K562 (cell line): ENCODE measurements around the gene ANKRD30A. TPM values are rescaled to one million over a fixed set of nuclear protein-coding genes. Genes with fewer than 3 reads are reported as not detected.

Experiments used
- ATAC-seq: fragments of 200-7000 bp; cut with Tn5 transposase; 3 replicates; pipeline ENCODE4 v1.9.1; 2020; ENCODE audit warnings: moderate library complexity
- BruUV-seq: library from RNA; stranded (reverse); fragments of 400-500 nt; replicated peaks from 2 replicates; lab custom pipeline; 2021; lab: Mats Ljungman, UMichigan
- CTCF ChIA-PET: fragments of 300-600 bp; formaldehyde crosslinking; extraction: SDS; loops from one replicate; lab custom pipeline; 2021; ENCODE audit warnings: low intra/inter-chr PET ratio; lab: Yijun Ruan, JAX
- POLR2A ChIA-PET: fragments of 300-600, 350-650 bp; sonication (Branson Sonifier 250); formaldehyde crosslinking; extraction: SDS; loops from one replicate; lab custom pipeline; 2021; ENCODE audit warnings: antibody characterized with exemption, inconsistent platforms; lab: Yijun Ruan, JAX
- DNase-seq, 4 experiments: peaks; one replicate each; pipeline versions ENCODE4 v3.0.0 to v3.0.0-alpha.2; 2011 to 2018; ENCODE audit warnings: low spot score in 3 of 4, mixed read lengths in 3 of 4; ENCODE audit errors: extremely low read depth in 1 of 4
- FAIRE-seq: peaks from 2 replicates; lab custom pipeline; 2011; peaks lifted over from hg19 to GRCh38; lab: Jason Lieb, UNC
- H2AFZ ChIP-seq: 2 replicates; pipeline ENCODE4 v1.6.0; 2011; ENCODE audit warnings: low read depth, low read length, control low read depth, inconsistent platforms
- H3K27ac ChIP-seq: fragments of 200-600 bp; 3 replicates; pipeline ENCODE4 v1.8.0; 2011; ENCODE audit warnings: low read depth, mild to moderate bottlenecking, control low read depth, inconsistent platforms, low read length, moderate library complexity, mixed read lengths; ENCODE audit errors: extremely low read depth
- H3K27me3 ChIP-seq, 2 experiments: fragments of 300-600 bp in 1 of 2; 2 replicates in 1 of 2; 3 replicates in 1 of 2; pipeline versions ENCODE4 v1.6.0 to v1.8.0; 2011; ENCODE audit warnings: inconsistent platforms in 2 of 2, low read length in 2 of 2, mild to moderate bottlenecking in 1 of 2, mixed read lengths in 1 of 2, moderate library complexity in 1 of 2; ENCODE audit not compliant: control insufficient read depth in 2 of 2, insufficient read depth in 2 of 2
- H3K36me3 ChIP-seq: fragments of 300-600 bp; 3 replicates; pipeline ENCODE4 v1.8.0; 2011; ENCODE audit warnings: mild to moderate bottlenecking, low read length, inconsistent platforms; ENCODE audit not compliant: control insufficient read depth, insufficient read depth
- H3K4me1 ChIP-seq, 2 experiments: fragments of 200-600 bp in 1 of 2; replicated peaks in 1 of 2; 2 replicates in 1 of 2; 3 replicates in 1 of 2; pipeline versions ENCODE4 v1.5.1 to v1.8.0; 2011; ENCODE audit warnings: inconsistent platforms in 2 of 2, low read length in 2 of 2, mild to moderate bottlenecking in 1 of 2, mixed read lengths in 1 of 2, moderate library complexity in 1 of 2; ENCODE audit not compliant: control insufficient read depth in 2 of 2, insufficient read depth in 2 of 2
- H3K4me2 ChIP-seq: 2 replicates; pipeline ENCODE4 v1.6.1; 2011; ENCODE audit warnings: low read length, control low read depth, inconsistent platforms, mixed read lengths; ENCODE audit not compliant: insufficient read depth
- H3K4me3 ChIP-seq: fragments of 200-600 bp; sonication (generic), shearing (Covaris generic); 2 replicates; pipeline ENCODE4 v1.5.1; 2016; ENCODE audit warnings: control low read depth, inconsistent platforms
- H3K79me2 ChIP-seq: fragments of 200-600 bp; 3 replicates; pipeline ENCODE4 v1.8.0; 2011; ENCODE audit warnings: low read length, inconsistent platforms; ENCODE audit not compliant: control insufficient read depth, insufficient read depth
- H3K9ac ChIP-seq, 2 experiments: 2 replicates each; pipeline versions ENCODE4 v1.6.0 to v1.6.1; 2011; ENCODE audit warnings: low read depth in 2 of 2, low read length in 2 of 2, control low read depth in 1 of 2, inconsistent platforms in 1 of 2, mild to moderate bottlenecking in 1 of 2, mixed read lengths in 1 of 2; ENCODE audit not compliant: insufficient read depth in 1 of 2
- H3K9me1 ChIP-seq: one replicate; pipeline ENCODE4 v1.6.0; 2011; ENCODE audit warnings: inconsistent platforms, mild to moderate bottlenecking, low read length, moderate library complexity; ENCODE audit not compliant: control insufficient read depth, insufficient read depth
- H3K9me3 ChIP-seq: replicated peaks from 2 replicates; pipeline ENCODE4 v1.5.1; 2011; ENCODE audit warnings: low read depth, low read length, inconsistent platforms; ENCODE audit not compliant: control insufficient read depth, insufficient read depth
- H4K20me1 ChIP-seq: replicated peaks from 2 replicates; pipeline ENCODE4 v1.6.1; 2011; ENCODE audit warnings: low read length, inconsistent platforms, mixed read lengths; ENCODE audit not compliant: control insufficient read depth, insufficient read depth
- DPF2 ChIP-seq: fragments of 450-650 bp; IDR thresholded peaks from 2 replicates; pipeline ENCODE4 v1.6.1; 2016
- E2F3 ChIP-seq: fragments of 250-450 bp; sonication (Bioruptor Pico); IDR thresholded peaks from 2 replicates; pipeline ENCODE4 v1.4.0; 2020; ENCODE audit warnings: mild to moderate bottlenecking
- FOXM1 ChIP-seq, 2 experiments: fragments of 450-650 bp in 1 of 2; sonication (generic) in 1 of 2; formaldehyde crosslinking in 1 of 2; IDR thresholded peaks; 2 replicates each; pipeline versions ENCODE4 v1.6.1 to v1.9.0; 2017 to 2022; ENCODE audit warnings: low read depth in 2 of 2, mild to moderate bottlenecking in 2 of 2, missing genetic modification reagents in 1 of 2, moderate library complexity in 1 of 2
- NR4A1 ChIP-seq, 2 experiments: fragments of 250-450 bp in 1 of 2; fragments of 450-650 bp in 1 of 2; sonication (Bioruptor Pico) in 1 of 2; IDR thresholded peaks; 2 replicates each; pipeline versions ENCODE4 v1.4.0 to v1.6.1; 2016 to 2020; ENCODE audit warnings: mild to moderate bottlenecking in 2 of 2, missing compliant biosample characterization in 1 of 2, missing genetic modification characterization in 1 of 2, moderate library complexity in 1 of 2
- SMARCA5 ChIP-seq: fragments of 450-650 bp; IDR thresholded peaks from 2 replicates; pipeline ENCODE4 v1.6.1; 2016
- XRCC5 ChIP-seq: fragments of 200-400 bp; formaldehyde crosslinking; IDR thresholded peaks from 2 replicates; pipeline ENCODE4 v1.6.1; 2017; ENCODE audit warnings: low read depth, mild to moderate bottlenecking, low read length
- ZNF695 ChIP-seq: fragments of 450-650 bp; formaldehyde crosslinking; IDR thresholded peaks from 2 replicates; pipeline ENCODE4 v1.4.0; 2020; ENCODE audit warnings: mild to moderate bottlenecking, moderate library complexity
- whole genome bisulfite sequencing: fragments of 100-300 bp; shearing (Covaris generic); methylation state at CpG from one replicate; pipeline ENCODE4 v1.1.6; 2016; ENCODE audit warnings: low coverage, mixed read lengths; ENCODE audit not compliant: insufficient coverage; ENCODE audit errors: missing lambda C conversion rate; 5-methylcytosine and 5-hydroxymethylcytosine counted together
- in situ Hi-C: fragments of 300-500 bp; cut with MboI; formaldehyde crosslinking; loops from 4 replicates; pipeline ENCODE4 v1.15.0; 2018; ENCODE audit warnings: inconsistent platforms, mixed read lengths
- intact Hi-C: fragments of 100-400 bp; cut with micrococcal nuclease; formaldehyde crosslinking; loops from 2 replicates; pipeline ENCODE4 v1.14.2; 2022
- polyA plus RNA-seq, 8 experiments: library from polyadenylated mRNA; depleted of rRNA in 4 of 8; stranded (reverse) in 5 of 8; unstranded in 3 of 8; fragments of >200 nt; fragmentation: Nextera tagmentation in 2 of 8; fragmentation: Illumina TruSeq in 1 of 8; extraction: Ambion mirVana in 2 of 8; extraction: Trizol in 1 of 8; gene quantifications; 2 replicates each; pipeline versions ENCODE4 v1.2.1 to v1.2.3, GENCODE V29; 2011 to 2014; ENCODE audit warnings: inconsistent platforms in 1 of 8, missing spikeins in 1 of 8
- total RNA-seq, 7 experiments: library from RNA; depleted of rRNA in 6 of 7; stranded (reverse); fragments of >200 nt in 6 of 7; fragmentation: Illumina TruSeq in 2 of 7; extraction: Trizol in 2 of 7; gene quantifications; 2 replicates each; pipeline versions ENCODE4 v1.2.1 to v1.2.3, GENCODE V29; 2011 to 2021; ENCODE audit warnings: low replicate concordance in 1 of 7
- TF ChIP-seq, protein P1 (sequence below): fragments of 450-650 bp; IDR thresholded peaks from 2 replicates; pipeline ENCODE4 v1.6.1; 2018; ENCODE audit not compliant: partially characterized antibody

Gene ANKRD30A
- total and polyA plus RNA-seq, 9 of the 15 experiments (the other 6 are each of a cell fraction or from before 2014, with no cell fraction given) = 0.04 to 0.09 (median 0.07) TPM; not detected in 6

DNA sequence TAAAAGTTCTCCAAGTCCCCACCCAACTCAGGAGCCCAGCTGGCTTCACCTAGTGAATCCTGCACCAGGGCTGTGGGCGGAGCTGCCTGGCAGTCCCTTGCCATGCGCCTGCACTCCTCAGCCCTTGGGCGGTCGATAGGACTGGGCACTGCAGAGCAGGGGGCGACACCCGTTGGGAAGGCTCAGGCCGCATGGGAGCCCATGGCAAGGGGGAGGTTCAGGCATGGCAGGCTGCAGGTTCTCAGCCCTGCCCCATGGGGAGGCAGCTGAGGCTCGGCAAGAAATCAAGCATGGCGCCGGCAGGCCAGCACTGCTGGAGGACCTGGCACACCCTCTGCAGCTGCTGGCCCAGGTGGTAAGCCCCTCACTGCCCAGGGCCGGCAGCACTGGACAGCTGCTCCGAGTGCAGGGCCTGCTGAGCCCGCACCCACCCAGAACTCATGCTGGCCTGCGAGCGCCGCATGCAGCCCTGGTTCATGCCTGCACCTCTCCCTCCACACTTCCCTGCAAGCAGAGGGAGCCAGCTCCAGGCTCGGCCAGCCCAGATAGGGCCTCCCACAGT lies 149.9 kb downstream of the ANKRD30A start:
- Histone ChIP-seq H2AFZ (no peak overlapping the region), H3K27ac (no peak overlapping the region), H3K4me2 (no peak overlapping the region), H3K4me1 (no peaks in the 10 kb centered on the region), H3K79me2 (no peaks in the 10 kb centered on the region), H4K20me1 (no peaks in the 10 kb centered on the region), H3K4me3 (no peak overlapping the region), H3K36me3 (no peaks in the 10 kb centered on the region), H3K9me3 (no peaks in the 10 kb centered on the region), H3K27me3 (no peaks in the 10 kb centered on the region), H3K9ac (no peak overlapping the region), H3K9me1 (no peaks in the 10 kb centered on the region)
- intact Hi-C loops (no loop called here), in situ Hi-C loops (no loop called here)
- TF ChIP-seq DPF2 = no peak
- no peak for TF ChIP-seq NR4A1 (CRISPR knock-in tag; IDR thresholded peaks at IDR 0.05)
- no peak for TF ChIP-seq NR4A1 (tag; IDR thresholded peaks at IDR 0.05)
- TF ChIP-seq, protein P1, sequence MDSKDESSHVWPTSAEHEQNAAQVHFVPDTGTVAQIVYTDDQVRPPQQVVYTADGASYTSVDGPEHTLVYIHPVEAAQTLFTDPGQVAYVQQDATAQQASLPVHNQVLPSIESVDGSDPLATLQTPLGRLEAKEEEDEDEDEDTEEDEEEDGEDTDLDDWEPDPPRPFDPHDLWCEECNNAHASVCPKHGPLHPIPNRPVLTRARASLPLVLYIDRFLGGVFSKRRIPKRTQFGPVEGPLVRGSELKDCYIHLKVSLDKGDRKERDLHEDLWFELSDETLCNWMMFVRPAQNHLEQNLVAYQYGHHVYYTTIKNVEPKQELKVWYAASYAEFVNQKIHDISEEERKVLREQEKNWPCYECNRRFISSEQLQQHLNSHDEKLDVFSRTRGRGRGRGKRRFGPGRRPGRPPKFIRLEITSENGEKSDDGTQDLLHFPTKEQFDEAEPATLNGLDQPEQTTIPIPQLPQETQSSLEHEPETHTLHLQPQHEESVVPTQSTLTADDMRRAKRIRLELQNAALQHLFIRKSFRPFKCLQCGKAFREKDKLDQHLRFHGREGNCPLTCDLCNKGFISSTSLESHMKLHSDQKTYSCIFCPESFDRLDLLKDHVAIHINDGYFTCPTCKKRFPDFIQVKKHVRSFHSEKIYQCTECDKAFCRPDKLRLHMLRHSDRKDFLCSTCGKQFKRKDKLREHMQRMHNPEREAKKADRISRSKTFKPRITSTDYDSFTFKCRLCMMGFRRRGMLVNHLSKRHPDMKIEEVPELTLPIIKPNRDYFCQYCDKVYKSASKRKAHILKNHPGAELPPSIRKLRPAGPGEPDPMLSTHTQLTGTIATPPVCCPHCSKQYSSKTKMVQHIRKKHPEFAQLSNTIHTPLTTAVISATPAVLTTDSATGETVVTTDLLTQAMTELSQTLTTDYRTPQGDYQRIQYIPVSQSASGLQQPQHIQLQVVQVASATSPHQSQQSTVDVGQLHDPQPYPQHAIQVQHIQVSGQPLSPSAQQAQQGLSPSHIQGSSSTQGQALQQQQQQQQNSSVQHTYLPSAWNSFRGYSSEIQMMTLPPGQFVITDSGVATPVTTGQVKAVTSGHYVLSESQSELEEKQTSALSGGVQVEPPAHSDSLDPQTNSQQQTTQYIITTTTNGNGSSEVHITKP = no peak
- TF ChIP-seq SMARCA5 = no peak
- TF ChIP-seq E2F3 (CRISPR knock-in tag) = no peak
- no peak for TF ChIP-seq XRCC5
- TF ChIP-seq FOXM1 (IDR thresholded peaks at IDR 0.05; ENCODE audit: low read depth) = no peak
- no peak for TF ChIP-seq FOXM1 (CRISPR knock-in tag; IDR thresholded peaks at IDR 0.05; ENCODE audit: low read depth)
- no peak for TF ChIP-seq ZNF695 (CRISPR knock-in tag)
- no TSS peak for BruUV-seq
- DNase-seq (no peak), ATAC-seq (no peak), FAIRE-seq (no peak)
- WGBS = 2% methylated on average over 17 of the region's 17 CpGs
- CTCF ChIA-PET = no interaction called here
- POLR2A ChIA-PET = no interaction called here
